HCT116 (cell line): ENCODE data around the gene YAE1. TPM values are rescaled to one million over a fixed set of nuclear protein-coding genes. Genes with fewer than 3 reads are reported as not detected.

Experiments used
- ATAC-seq: fragments of 200-7000 bp; cut with Tn5 transposase; 2 replicates; pipeline ENCODE4 v1.9.1; 2020; ENCODE audit warnings: mild to moderate bottlenecking, moderate library complexity
- BruUV-seq: library from RNA; stranded (reverse); fragments of 400-500 nt; replicated peaks from 2 replicates; lab custom pipeline; 2021; lab: Mats Ljungman, UMichigan
- CTCF ChIA-PET: fragments of 300-600 bp; sonication (Branson Sonifier 250); formaldehyde crosslinking; loops from one replicate; lab custom pipeline; 2021; ENCODE audit warnings: antibody characterized with exemption; lab: Charles Lee
- POLR2A ChIA-PET: fragments of 300-600, 350-600 bp; sonication (Branson Sonifier 250); formaldehyde crosslinking; loops from one replicate; lab custom pipeline; 2021; ENCODE audit warnings: antibody characterized with exemption; lab: Charles Lee
- RAD21 ChIA-PET, 2 experiments: fragments of 300-600 bp; sonication (Branson Sonifier 250); formaldehyde crosslinking; loops; one replicate each; lab custom pipeline; 2023; ENCODE audit warnings: low total read pairs in 2 of 2; ENCODE audit not compliant: uncharacterized antibody in 2 of 2, unreplicated experiment in 2 of 2, low non-redundant PET in 1 of 2; lab: Charles Lee
- DNase-seq: peaks from one replicate; pipeline ENCODE4 v3.0.0-alpha.2; 2010; ENCODE audit warnings: low read depth, low spot score
- H2AFZ ChIP-seq: fragments of 200-600 bp; shearing (Covaris generic), sonication (generic); 2 replicates; pipeline ENCODE4 v1.6.1; 2017; ENCODE audit warnings: low read depth, mixed run types, mixed read lengths, antibody characterized with exemption, low read length; ENCODE audit not compliant: poor library complexity, severe bottlenecking
- H3K27ac ChIP-seq: 2 replicates; pipeline ENCODE4 v1.5.1; 2012; ENCODE audit warnings: low read depth, low read length
- H3K27me3 ChIP-seq: fragments of 200-600 bp; sonication (generic); 2 replicates; pipeline ENCODE4 v1.6.1; 2016; ENCODE audit warnings: mixed run types, low read length, mixed read lengths; ENCODE audit not compliant: insufficient read depth
- H3K36me3 ChIP-seq, 2 experiments: fragments of 200-500 bp in 1 of 2; fragments of 200-600 bp in 1 of 2; sonication (Bioruptor generic) in 1 of 2; sonication (generic) in 1 of 2; 2 replicates each; pipeline versions ENCODE4 v1.5.1 to v1.6.1; 2014 to 2016; ENCODE audit warnings: low read length in 2 of 2, inconsistent platforms in 1 of 2, mixed read lengths in 1 of 2, mixed run types in 1 of 2; ENCODE audit not compliant: insufficient read depth in 2 of 2, control insufficient read depth in 1 of 2
- H3K4me1 ChIP-seq, 2 experiments: fragments of 200-600 bp in 1 of 2; sonication (generic) in 1 of 2; 2 replicates each; pipeline versions ENCODE4 v1.5.1 to v1.6.1; 2012 to 2017; ENCODE audit warnings: low read length in 2 of 2, inconsistent platforms in 1 of 2, mild to moderate bottlenecking in 1 of 2, mixed read lengths in 1 of 2, mixed run types in 1 of 2, moderate library complexity in 1 of 2; ENCODE audit not compliant: insufficient read depth in 2 of 2, control insufficient read depth in 1 of 2
- H3K4me2 ChIP-seq: fragments of 200-600 bp; sonication (generic); 2 replicates; pipeline ENCODE4 v1.6.1; 2017; ENCODE audit warnings: mixed run types, low read length, mixed read lengths
- H3K4me3 ChIP-seq, 2 experiments: fragments of 200-600 bp in 1 of 2; sonication (generic) in 1 of 2; replicated peaks in 1 of 2; 2 replicates each; pipeline ENCODE4 v1.5.1; 2011 to 2016; ENCODE audit warnings: low read length in 2 of 2, control low read depth in 1 of 2, low read depth in 1 of 2, mild to moderate bottlenecking in 1 of 2, mixed read lengths in 1 of 2, mixed run types in 1 of 2
- H3K79me2 ChIP-seq: fragments of 200-600 bp; sonication (generic); 2 replicates; pipeline ENCODE4 v1.6.1; 2017; ENCODE audit warnings: mild to moderate bottlenecking, mixed run types, low read length, moderate library complexity, mixed read lengths; ENCODE audit not compliant: insufficient read depth
- H3K9ac ChIP-seq: fragments of 200-600 bp; sonication (generic); 2 replicates; pipeline ENCODE4 v1.6.1; 2016; ENCODE audit warnings: low read length, mixed read lengths
- H3K9me2 ChIP-seq: fragments of 200-600 bp; sonication (generic), shearing (Covaris generic); 2 replicates; pipeline ENCODE4 v1.6.1; 2017; ENCODE audit warnings: mixed run types, mild to moderate bottlenecking, moderate library complexity; ENCODE audit not compliant: insufficient read depth
- H3K9me3 ChIP-seq, 2 experiments: fragments of 200-500 bp in 1 of 2; fragments of 200-600 bp in 1 of 2; sonication (Bioruptor generic) in 1 of 2; sonication (generic) in 1 of 2; 2 replicates each; pipeline ENCODE4 v1.6.1; 2014 to 2017; ENCODE audit warnings: low read length in 2 of 2, mixed read lengths in 2 of 2, inconsistent platforms in 1 of 2, low read depth in 1 of 2, mild to moderate bottlenecking in 1 of 2, mixed run types in 1 of 2, moderate library complexity in 1 of 2; ENCODE audit not compliant: control insufficient read depth in 1 of 2, insufficient read depth in 1 of 2
- H4K20me1 ChIP-seq: fragments of 200-600 bp; sonication (generic), shearing (Covaris generic); 2 replicates; pipeline ENCODE4 v1.6.1; 2017; ENCODE audit warnings: mixed run types, mild to moderate bottlenecking, moderate library complexity; ENCODE audit not compliant: insufficient read depth
- CBX3 ChIP-seq: IDR thresholded peaks from 2 replicates; pipeline ENCODE4 v1.6.1; 2012; ENCODE audit warnings: low read depth
- EGR1 ChIP-seq: IDR thresholded peaks from 2 replicates; pipeline ENCODE4 v1.6.1; 2012; ENCODE audit warnings: low read depth
- ELF1 ChIP-seq: IDR thresholded peaks from 2 replicates; pipeline ENCODE4 v1.6.1; 2012; ENCODE audit warnings: low read depth, borderline replicate concordance
- JUND ChIP-seq: IDR thresholded peaks from 2 replicates; pipeline ENCODE4 v1.6.1; 2012
- POLR2A ChIP-seq: IDR thresholded peaks from 2 replicates; pipeline ENCODE4 v1.7.0; 2011; ENCODE audit warnings: borderline replicate concordance; ENCODE audit not compliant: insufficient read depth, insufficient read length; ENCODE audit errors: extremely low read depth
- POLR2AphosphoS5 ChIP-seq: IDR thresholded peaks from 2 replicates; pipeline ENCODE4 v1.6.1; 2011; ENCODE audit warnings: mild to moderate bottlenecking, low read depth, low read length, moderate library complexity
- SP1 ChIP-seq: IDR thresholded peaks from 2 replicates; pipeline ENCODE4 v1.6.1; 2012; ENCODE audit warnings: low read depth
- TCF7L2 ChIP-seq: IDR thresholded peaks from 2 replicates; pipeline ENCODE4 v1.7.0; 2011; ENCODE audit warnings: borderline replicate concordance, inconsistent platforms; ENCODE audit not compliant: insufficient read depth, insufficient read length; ENCODE audit errors: extremely low read depth
- YY1 ChIP-seq: IDR thresholded peaks from 2 replicates; pipeline ENCODE4 v1.6.1; 2011; ENCODE audit warnings: low read length, low read depth, moderate library complexity, mild to moderate bottlenecking; ENCODE audit not compliant: insufficient replicate concordance; ENCODE audit errors: extremely low read depth
- ZFX ChIP-seq: fragments of 450-650 bp; IDR thresholded peaks from 2 replicates; pipeline ENCODE4 v1.6.1; 2017
- ZNF274 ChIP-seq: fragments of 200-500 bp; sonication (Bioruptor generic); IDR thresholded peaks from 2 replicates; pipeline ENCODE4 v1.6.1; 2014; ENCODE audit warnings: mild to moderate bottlenecking, low read depth, low read length, inconsistent platforms
- intact Hi-C: fragments of 100-400 bp; cut with micrococcal nuclease; formaldehyde crosslinking; loops from 2 replicates; pipeline ENCODE4 v1.10.0; 2022
- total RNA-seq: library from RNA; stranded (reverse); gene quantifications from one replicate; pipeline ENCODE4 v1.2.1, GENCODE V29; 2021; ENCODE audit not compliant: unreplicated experiment
- TF ChIP-seq, protein P1 (sequence below): IDR thresholded peaks from 2 replicates; pipeline ENCODE4 v1.6.1; 2012; ENCODE audit warnings: low read depth
- TF ChIP-seq, protein P2 (sequence below): IDR thresholded peaks from 2 replicates; pipeline ENCODE4 v1.6.1; 2012
- TF ChIP-seq, protein P3 (sequence below): IDR thresholded peaks from 2 replicates; pipeline ENCODE4 v1.6.1; 2011; ENCODE audit warnings: mild to moderate bottlenecking, low read length, moderate library complexity; ENCODE audit not compliant: insufficient replicate concordance; ENCODE audit errors: extremely low read depth

The YAE1 gene
- total RNA-seq, 1 experiment from 2014 or later = 16.9 TPM

DNA sequence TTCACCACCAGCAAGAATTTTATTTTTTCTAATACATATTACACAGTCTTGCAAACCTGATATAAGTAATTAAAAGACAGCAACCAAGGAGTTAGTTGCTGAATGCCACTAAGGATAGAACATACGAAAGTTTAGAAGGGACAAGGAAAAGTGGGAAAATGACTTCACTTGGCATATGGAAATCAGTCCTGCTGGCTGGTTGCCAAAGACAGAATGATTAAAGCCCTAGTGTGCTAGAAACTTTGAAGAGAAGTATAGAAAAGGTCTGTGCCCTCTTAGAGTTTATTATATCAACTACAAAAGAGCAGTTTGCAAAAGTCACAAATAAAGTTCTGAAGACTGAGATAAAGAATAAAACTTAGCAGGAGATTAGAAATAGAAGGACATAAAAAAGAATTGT lies 5.8 kb upstream of the YAE1 start:
- no peak for DNase-seq

More for the DNA sequence above, 5.8 kb upstream of the YAE1 start:
- H3K9me3 ChIP-seq = no peaks in the 10 kb centered on the region
- ChIA-PET RAD21 (no interaction called here), POLR2A (no interaction called here), CTCF (no interaction called here)
- ATAC-seq = no peak
- intact Hi-C loops = no loop called here
- no peak overlapping the region for H3K27ac ChIP-seq
- H3K27me3 ChIP-seq = no peaks in the 10 kb centered on the region
- H3K4me1 ChIP-seq = peaks cover 0 to 2% of the 10 kb centered on the region in 2 experiments; a peak in 1 of 4 replicates
- H3K36me3 ChIP-seq = no peaks in the 10 kb centered on the region
- TF ChIP-seq CBX3 (no peak), ZNF274 (no peak), POLR2AphosphoS5 (no peak), TCF7L2 (no peak), SP1 (no peak), JUND (no peak), ZFX (no peak), POLR2A (no peak), ELF1 (no peak), EGR1 (no peak), YY1 (no peak)
- TF ChIP-seq, protein P1, sequence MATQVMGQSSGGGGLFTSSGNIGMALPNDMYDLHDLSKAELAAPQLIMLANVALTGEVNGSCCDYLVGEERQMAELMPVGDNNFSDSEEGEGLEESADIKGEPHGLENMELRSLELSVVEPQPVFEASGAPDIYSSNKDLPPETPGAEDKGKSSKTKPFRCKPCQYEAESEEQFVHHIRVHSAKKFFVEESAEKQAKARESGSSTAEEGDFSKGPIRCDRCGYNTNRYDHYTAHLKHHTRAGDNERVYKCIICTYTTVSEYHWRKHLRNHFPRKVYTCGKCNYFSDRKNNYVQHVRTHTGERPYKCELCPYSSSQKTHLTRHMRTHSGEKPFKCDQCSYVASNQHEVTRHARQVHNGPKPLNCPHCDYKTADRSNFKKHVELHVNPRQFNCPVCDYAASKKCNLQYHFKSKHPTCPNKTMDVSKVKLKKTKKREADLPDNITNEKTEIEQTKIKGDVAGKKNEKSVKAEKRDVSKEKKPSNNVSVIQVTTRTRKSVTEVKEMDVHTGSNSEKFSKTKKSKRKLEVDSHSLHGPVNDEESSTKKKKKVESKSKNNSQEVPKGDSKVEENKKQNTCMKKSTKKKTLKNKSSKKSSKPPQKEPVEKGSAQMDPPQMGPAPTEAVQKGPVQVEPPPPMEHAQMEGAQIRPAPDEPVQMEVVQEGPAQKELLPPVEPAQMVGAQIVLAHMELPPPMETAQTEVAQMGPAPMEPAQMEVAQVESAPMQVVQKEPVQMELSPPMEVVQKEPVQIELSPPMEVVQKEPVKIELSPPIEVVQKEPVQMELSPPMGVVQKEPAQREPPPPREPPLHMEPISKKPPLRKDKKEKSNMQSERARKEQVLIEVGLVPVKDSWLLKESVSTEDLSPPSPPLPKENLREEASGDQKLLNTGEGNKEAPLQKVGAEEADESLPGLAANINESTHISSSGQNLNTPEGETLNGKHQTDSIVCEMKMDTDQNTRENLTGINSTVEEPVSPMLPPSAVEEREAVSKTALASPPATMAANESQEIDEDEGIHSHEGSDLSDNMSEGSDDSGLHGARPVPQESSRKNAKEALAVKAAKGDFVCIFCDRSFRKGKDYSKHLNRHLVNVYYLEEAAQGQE = no peak
- TF ChIP-seq, protein P2, sequence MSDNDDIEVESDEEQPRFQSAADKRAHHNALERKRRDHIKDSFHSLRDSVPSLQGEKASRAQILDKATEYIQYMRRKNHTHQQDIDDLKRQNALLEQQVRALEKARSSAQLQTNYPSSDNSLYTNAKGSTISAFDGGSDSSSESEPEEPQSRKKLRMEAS = no peak
- TF ChIP-seq, protein P3, sequence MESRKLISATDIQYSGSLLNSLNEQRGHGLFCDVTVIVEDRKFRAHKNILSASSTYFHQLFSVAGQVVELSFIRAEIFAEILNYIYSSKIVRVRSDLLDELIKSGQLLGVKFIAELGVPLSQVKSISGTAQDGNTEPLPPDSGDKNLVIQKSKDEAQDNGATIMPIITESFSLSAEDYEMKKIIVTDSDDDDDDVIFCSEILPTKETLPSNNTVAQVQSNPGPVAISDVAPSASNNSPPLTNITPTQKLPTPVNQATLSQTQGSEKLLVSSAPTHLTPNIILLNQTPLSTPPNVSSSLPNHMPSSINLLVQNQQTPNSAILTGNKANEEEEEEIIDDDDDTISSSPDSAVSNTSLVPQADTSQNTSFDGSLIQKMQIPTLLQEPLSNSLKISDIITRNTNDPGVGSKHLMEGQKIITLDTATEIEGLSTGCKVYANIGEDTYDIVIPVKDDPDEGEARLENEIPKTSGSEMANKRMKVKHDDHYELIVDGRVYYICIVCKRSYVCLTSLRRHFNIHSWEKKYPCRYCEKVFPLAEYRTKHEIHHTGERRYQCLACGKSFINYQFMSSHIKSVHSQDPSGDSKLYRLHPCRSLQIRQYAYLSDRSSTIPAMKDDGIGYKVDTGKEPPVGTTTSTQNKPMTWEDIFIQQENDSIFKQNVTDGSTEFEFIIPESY = no peak
- no peaks in the 10 kb centered on the region for H3K79me2 ChIP-seq
- no TSS peak for BruUV-seq
- no peaks in the 10 kb centered on the region for H4K20me1 ChIP-seq
- H3K9ac ChIP-seq = no peak overlapping the region
- H3K4me2 ChIP-seq = no peak overlapping the region
- no peak overlapping the region for H3K4me3 ChIP-seq
- no peaks in the 10 kb centered on the region for H3K9me2 ChIP-seq
- no peak overlapping the region for H2AFZ ChIP-seq
